Measurements from ENCODE around the gene POU6F2. TPM values are rescaled to one million over a fixed set of nuclear protein-coding genes. Genes with fewer than 3 reads are reported as not detected.

The POU6F2 gene
- total and polyA plus RNA-seq, 9 of the 15 experiments (the other 6 are each of a cell fraction or from before 2014, with no cell fraction given), result 0.29 to 1.5 (median 0.96) TPM

DNA sequence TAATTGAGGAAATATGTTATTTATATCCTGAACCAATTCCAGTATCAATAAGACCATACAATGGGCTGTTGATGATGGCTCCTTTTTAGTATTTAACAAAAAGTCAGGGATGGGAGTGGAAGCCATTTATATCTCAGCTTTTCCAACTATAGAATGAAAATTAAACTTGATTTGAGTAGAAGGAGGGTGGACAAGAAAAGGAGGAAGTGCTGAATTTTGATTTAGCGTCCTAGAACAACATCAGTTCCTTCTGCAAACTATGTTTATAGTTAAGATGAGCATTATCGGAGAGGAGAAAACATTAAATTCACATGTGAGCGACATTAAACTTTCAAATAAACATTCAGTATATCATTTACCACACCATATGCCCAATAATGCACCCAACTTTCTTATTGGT lies 439.2 kb downstream of the POU6F2 start:
- H3K79me2 ChIP-seq (ENCODE audit: control insufficient read depth, insufficient read depth, low read length), result no peaks in the 10 kb centered on the region
- in situ Hi-C loops (cut with MboI), result no loop called here
- no peak overlapping the region for H3K27ac ChIP-seq (ENCODE audit: extremely low read depth, low read depth, low read length)
- H3K4me1 ChIP-seq (replicated peaks in 1 of 2; ENCODE audit: control insufficient read depth in 2 of 2, insufficient read depth in 2 of 2, low read length in 2 of 2), result peaks cover 0 to 9% of the 10 kb centered on the region in 2 experiments; a peak in 2 of 5 replicates
- 0% methylated on average over 3 of the region's 3 CpGs for WGBS (ENCODE audit: insufficient coverage, low coverage, missing lambda C conversion rate)
- no peaks in the 10 kb centered on the region for H3K36me3 ChIP-seq (ENCODE audit: control insufficient read depth, insufficient read depth, low read length)
- H3K4me2 ChIP-seq (ENCODE audit: insufficient read depth, low read length), result no peak overlapping the region
- CTCF ChIA-PET (ENCODE audit: low intra/inter-chr PET ratio), result no interaction called here
- H3K9ac ChIP-seq (ENCODE audit: insufficient read depth in 1 of 2, low read depth in 2 of 2, low read length in 2 of 2), result no peak overlapping the region
- no peak overlapping the region for H3K4me3 ChIP-seq
- no peaks in the 10 kb centered on the region for H3K9me1 ChIP-seq (ENCODE audit: control insufficient read depth, insufficient read depth, low read length)
- BruUV-seq (replicated peaks), result no TSS peak
- DNase-seq (ENCODE audit: extremely low read depth in 1 of 4, low spot score in 3 of 4) (no peak), ATAC-seq (no peak), FAIRE-seq (no peak)
- H3K27me3 ChIP-seq (ENCODE audit: control insufficient read depth in 2 of 2, insufficient read depth in 2 of 2, low read length in 2 of 2), result peaks cover 9 to 16% of the 10 kb centered on the region in 2 experiments; a peak in 4 of 5 replicates
- POLR2A ChIA-PET, result interaction anchor here (1.1 kb wide), 1 partner anchor 10 kb away, joined by 3 read pairs; no protein-coding TSS in a partner anchor
- H2AFZ ChIP-seq (ENCODE audit: low read depth, low read length), result no peak overlapping the region
- intact Hi-C loops (cut with micrococcal nuclease), result no loop called here
- no peak for TF ChIP-seq MXI1 (IDR thresholded peaks at IDR 0.05; ENCODE audit: low read depth, low read length)
- TF ChIP-seq SPI1 (IDR thresholded peaks at IDR 0.05; ENCODE audit: borderline replicate concordance, low read depth, low read length), result peak; percentile 58
- no peaks in the 10 kb centered on the region; the same call in 1 of the 2 replicates for H4K20me1 ChIP-seq (replicated peaks; ENCODE audit: control insufficient read depth, insufficient read depth, low read length)
- no peaks in the 10 kb centered on the region for H3K9me3 ChIP-seq (replicated peaks; ENCODE audit: control insufficient read depth, insufficient read depth, low read depth, low read length)

DNA sequence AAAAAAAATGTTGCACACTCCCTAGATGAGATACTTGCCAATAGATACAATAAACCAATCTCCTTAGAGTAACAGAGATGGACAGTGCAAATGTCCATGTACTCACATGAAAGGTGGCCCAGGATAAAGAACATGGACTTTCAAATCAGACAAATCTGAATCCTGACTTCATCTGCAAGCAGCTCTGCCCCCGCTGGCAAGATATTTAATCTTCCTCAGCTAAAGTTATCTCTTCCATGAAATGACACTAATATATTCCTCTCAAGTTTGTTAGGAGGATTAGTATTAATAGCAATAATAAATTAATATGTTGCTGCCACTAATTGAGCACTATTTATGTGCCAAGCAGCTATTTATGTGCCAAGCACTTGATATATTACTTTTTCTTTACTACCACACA lies 439.9 kb downstream of the POU6F2 start:
- intact Hi-C loops (cut with micrococcal nuclease), result no loop called here
- Histone ChIP-seq H3K4me3 (no peak overlapping the region), H3K9me3 (replicated peaks; ENCODE audit: control insufficient read depth, insufficient read depth, low read depth, low read length) (no peaks in the 10 kb centered on the region), H3K4me2 (ENCODE audit: insufficient read depth, low read length) (no peak overlapping the region), H2AFZ (ENCODE audit: low read depth, low read length) (no peak overlapping the region), H3K4me1 (replicated peaks in 1 of 2; ENCODE audit: control insufficient read depth in 2 of 2, insufficient read depth in 2 of 2, low read length in 2 of 2) (peaks cover 0 to 9% of the 10 kb centered on the region in 2 experiments; a peak in 2 of 5 replicates), H3K9me1 (ENCODE audit: control insufficient read depth, insufficient read depth, low read length) (no peaks in the 10 kb centered on the region), H4K20me1 (replicated peaks; ENCODE audit: control insufficient read depth, insufficient read depth, low read length) (no peaks in the 10 kb centered on the region; the same call in 1 of the 2 replicates), H3K9ac (ENCODE audit: insufficient read depth in 1 of 2, low read depth in 2 of 2, low read length in 2 of 2) (no peak overlapping the region), H3K27me3 (ENCODE audit: control insufficient read depth in 2 of 2, insufficient read depth in 2 of 2, low read length in 2 of 2) (peaks cover 9 to 18% of the 10 kb centered on the region in 2 experiments; a peak in 4 of 5 replicates), H3K27ac (ENCODE audit: extremely low read depth, low read depth, low read length) (no peak overlapping the region), H3K36me3 (ENCODE audit: control insufficient read depth, insufficient read depth, low read length) (no peaks in the 10 kb centered on the region), H3K79me2 (ENCODE audit: control insufficient read depth, insufficient read depth, low read length) (no peaks in the 10 kb centered on the region)
- DNase-seq (ENCODE audit: extremely low read depth in 1 of 4, low spot score in 3 of 4) (no peak), ATAC-seq (no peak), FAIRE-seq (no peak)
- ChIA-PET POLR2A (interaction anchor here (1.1 kb wide), 1 partner anchor 9 kb away, joined by 3 read pairs; no protein-coding TSS in a partner anchor), CTCF (ENCODE audit: low intra/inter-chr PET ratio) (no interaction called here)
- WGBS (ENCODE audit: insufficient coverage, low coverage, missing lambda C conversion rate), result 0% methylated on average over 1 of the region's 1 CpG
- BruUV-seq (replicated peaks), result no TSS peak
- in situ Hi-C loops (cut with MboI), result no loop called here
- no peak for TF ChIP-seq NCOA2 (IDR thresholded peaks at IDR 0.05; ENCODE audit: partially characterized antibody in 2 of 2)
- no peak for TF ChIP-seq EP400 (IDR thresholded peaks at IDR 0.05)
- TF ChIP-seq NFATC3 (IDR thresholded peaks at IDR 0.05), result no peak
- TF ChIP-seq, protein P1, sequence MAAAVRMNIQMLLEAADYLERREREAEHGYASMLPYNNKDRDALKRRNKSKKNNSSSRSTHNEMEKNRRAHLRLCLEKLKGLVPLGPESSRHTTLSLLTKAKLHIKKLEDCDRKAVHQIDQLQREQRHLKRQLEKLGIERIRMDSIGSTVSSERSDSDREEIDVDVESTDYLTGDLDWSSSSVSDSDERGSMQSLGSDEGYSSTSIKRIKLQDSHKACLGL (CRISPR knock-in tag; IDR thresholded peaks at IDR 0.05; ENCODE audit: borderline replicate concordance, poor library complexity, severe bottlenecking), result no peak
- TF ChIP-seq, protein P2, sequence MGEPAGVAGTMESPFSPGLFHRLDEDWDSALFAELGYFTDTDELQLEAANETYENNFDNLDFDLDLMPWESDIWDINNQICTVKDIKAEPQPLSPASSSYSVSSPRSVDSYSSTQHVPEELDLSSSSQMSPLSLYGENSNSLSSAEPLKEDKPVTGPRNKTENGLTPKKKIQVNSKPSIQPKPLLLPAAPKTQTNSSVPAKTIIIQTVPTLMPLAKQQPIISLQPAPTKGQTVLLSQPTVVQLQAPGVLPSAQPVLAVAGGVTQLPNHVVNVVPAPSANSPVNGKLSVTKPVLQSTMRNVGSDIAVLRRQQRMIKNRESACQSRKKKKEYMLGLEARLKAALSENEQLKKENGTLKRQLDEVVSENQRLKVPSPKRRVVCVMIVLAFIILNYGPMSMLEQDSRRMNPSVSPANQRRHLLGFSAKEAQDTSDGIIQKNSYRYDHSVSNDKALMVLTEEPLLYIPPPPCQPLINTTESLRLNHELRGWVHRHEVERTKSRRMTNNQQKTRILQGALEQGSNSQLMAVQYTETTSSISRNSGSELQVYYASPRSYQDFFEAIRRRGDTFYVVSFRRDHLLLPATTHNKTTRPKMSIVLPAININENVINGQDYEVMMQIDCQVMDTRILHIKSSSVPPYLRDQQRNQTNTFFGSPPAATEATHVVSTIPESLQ (CRISPR knock-in tag; IDR thresholded peaks at IDR 0.05), result no peak
- TF ChIP-seq TAF1 (IDR thresholded peaks at IDR 0.05; ENCODE audit: control insufficient read depth, extremely low read depth, insufficient read depth, low read length, severe bottlenecking), result no peak
- no peak for TF ChIP-seq ZNF316 (IDR thresholded peaks at IDR 0.05)
- TF ChIP-seq, protein P3, sequence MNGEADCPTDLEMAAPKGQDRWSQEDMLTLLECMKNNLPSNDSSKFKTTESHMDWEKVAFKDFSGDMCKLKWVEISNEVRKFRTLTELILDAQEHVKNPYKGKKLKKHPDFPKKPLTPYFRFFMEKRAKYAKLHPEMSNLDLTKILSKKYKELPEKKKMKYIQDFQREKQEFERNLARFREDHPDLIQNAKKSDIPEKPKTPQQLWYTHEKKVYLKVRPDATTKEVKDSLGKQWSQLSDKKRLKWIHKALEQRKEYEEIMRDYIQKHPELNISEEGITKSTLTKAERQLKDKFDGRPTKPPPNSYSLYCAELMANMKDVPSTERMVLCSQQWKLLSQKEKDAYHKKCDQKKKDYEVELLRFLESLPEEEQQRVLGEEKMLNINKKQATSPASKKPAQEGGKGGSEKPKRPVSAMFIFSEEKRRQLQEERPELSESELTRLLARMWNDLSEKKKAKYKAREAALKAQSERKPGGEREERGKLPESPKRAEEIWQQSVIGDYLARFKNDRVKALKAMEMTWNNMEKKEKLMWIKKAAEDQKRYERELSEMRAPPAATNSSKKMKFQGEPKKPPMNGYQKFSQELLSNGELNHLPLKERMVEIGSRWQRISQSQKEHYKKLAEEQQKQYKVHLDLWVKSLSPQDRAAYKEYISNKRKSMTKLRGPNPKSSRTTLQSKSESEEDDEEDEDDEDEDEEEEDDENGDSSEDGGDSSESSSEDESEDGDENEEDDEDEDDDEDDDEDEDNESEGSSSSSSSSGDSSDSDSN (IDR thresholded peaks at IDR 0.05; ENCODE audit: borderline replicate concordance in 1 of 2, low read depth in 2 of 2, low read length in 2 of 2), result no peak
